ENCODE data around the gene ELL3.
"Not testable (repeated sequence)": the region's sequence is repeated elsewhere in the genome, so short reads cannot be mapped to it uniquely, and the experiment has no call there.

ELL3 gene

GRCh38 chr15:43776718-43777266 lies at the start of gene ELL3:
ELL3 (minus strand) TSS chr15:43776966; CDS start chr15:43776901, 65 bp downstream.
- peak within 1 kb of the TSS; percentile 57; the same call in 1 of the 2 replicates for H3K4me3 ChIP-seq (ENCODE audit: low read length)
- TF ChIP-seq ZNF274 (IDR thresholded peaks at IDR 0.05; ENCODE audit: low read depth, low read length): no peak

GRCh38 chr15:43826029-43826507 lies 49.3 kb upstream of the ELL3 start:
- no peak overlapping the region; the same call in 1 of the 2 replicates for H3K4me3 ChIP-seq (ENCODE audit: low read length)
- TF ChIP-seq ZNF274 (IDR thresholded peaks at IDR 0.05; ENCODE audit: low read depth, low read length): no peak

- not testable (repeated sequence) for H3K4me3 ChIP-seq (ENCODE audit: low read length)
Observed at GRCh38 chr15:43825305-43825704, 48.5 kb upstream of the ELL3 start.

GRCh38 chr15:43824302-43825246 lies 47.8 kb upstream of the ELL3 start, which contains the start of gene MFAP1:
MFAP1 (minus strand) TSS chr15:43824690; CDS start chr15:43824569, 121 bp downstream.
- peak within 1 kb of the TSS; percentile 90 for H3K4me3 ChIP-seq (ENCODE audit: low read length)
- no peak for TF ChIP-seq ZNF274 (IDR thresholded peaks at IDR 0.05; ENCODE audit: low read depth, low read length)

- TF ChIP-seq ZNF274 (IDR thresholded peaks at IDR 0.05; ENCODE audit: low read depth, low read length): no peak
- H3K4me3 ChIP-seq (ENCODE audit: low read length): no peak overlapping the region
Observed at GRCh38 chr15:43821505-43821904, 44.7 kb upstream of the ELL3 start.

GRCh38 chr15:43815064-43815463 lies 38.3 kb upstream of the ELL3 start:
- not testable (repeated sequence) for H3K4me3 ChIP-seq (ENCODE audit: low read length)

GRCh38 chr15:43808960-43809678 lies 32.4 kb upstream of the ELL3 start:
- TF ChIP-seq ZNF274 (IDR thresholded peaks at IDR 0.05; ENCODE audit: low read depth, low read length): no peak
- no peak overlapping the region for H3K4me3 ChIP-seq (ENCODE audit: low read length)

GRCh38 chr15:43808435-43808950 lies 31.7 kb upstream of the ELL3 start:
- H3K4me3 ChIP-seq (ENCODE audit: low read length): no peak overlapping the region
- no peak for TF ChIP-seq ZNF274 (IDR thresholded peaks at IDR 0.05; ENCODE audit: low read depth, low read length)

- H3K4me3 ChIP-seq (ENCODE audit: low read length): not testable (repeated sequence)
Observed at GRCh38 chr15:43802676-43803075, 25.9 kb upstream of the ELL3 start.

GRCh38 chr15:43800286-43801141 lies 23.7 kb upstream of the ELL3 start, which contains the start of gene HYPK:
HYPK (plus strand) TSS chr15:43800599; CDS start chr15:43800623, 24 bp downstream.
- TF ChIP-seq ZNF274 (IDR thresholded peaks at IDR 0.05; ENCODE audit: low read depth, low read length): no peak
- H3K4me3 ChIP-seq (ENCODE audit: low read length): peak within 1 kb of the TSS; percentile 82

GRCh38 chr15:43799945-43800285 lies 23.1 kb upstream of the ELL3 start, which contains the start of gene SERINC4:
SERINC4 (minus strand) TSS chr15:43800220; CDS start chr15:43799986, 234 bp downstream.
- peak within 1 kb of the TSS; percentile 82 for H3K4me3 ChIP-seq (ENCODE audit: low read length)
- TF ChIP-seq ZNF274 (IDR thresholded peaks at IDR 0.05; ENCODE audit: low read depth, low read length): no peak

GRCh38 chr15:43799209-43799944 lies 22.6 kb upstream of the ELL3 start:
- no peak for TF ChIP-seq ZNF274 (IDR thresholded peaks at IDR 0.05; ENCODE audit: low read depth, low read length)
- H3K4me3 ChIP-seq (ENCODE audit: low read length): no peak overlapping the region

GRCh38 chr15:43796566-43796965 lies 19.8 kb upstream of the ELL3 start:
- H3K4me3 ChIP-seq (ENCODE audit: low read length): no peak overlapping the region
- TF ChIP-seq ZNF274 (IDR thresholded peaks at IDR 0.05; ENCODE audit: low read depth, low read length): no peak

Measured in GM08714 (cell line).